HG02571 (cell line): Measurements from ENCODE around the gene SRRD.
"Not testable (repeated sequence)": the region's sequence is repeated elsewhere in the genome, so short reads cannot be mapped to it uniquely, and the experiment has no call there.

Experiments
- ATAC-seq: cut with Tn5 transposase; IDR thresholded peaks from one replicate; pipeline ENCODE4 v1.9.1; 2021; ENCODE audit warnings: mild to moderate bottlenecking, moderate library complexity; ENCODE audit not compliant: unreplicated experiment

SRRD gene

DNA sequence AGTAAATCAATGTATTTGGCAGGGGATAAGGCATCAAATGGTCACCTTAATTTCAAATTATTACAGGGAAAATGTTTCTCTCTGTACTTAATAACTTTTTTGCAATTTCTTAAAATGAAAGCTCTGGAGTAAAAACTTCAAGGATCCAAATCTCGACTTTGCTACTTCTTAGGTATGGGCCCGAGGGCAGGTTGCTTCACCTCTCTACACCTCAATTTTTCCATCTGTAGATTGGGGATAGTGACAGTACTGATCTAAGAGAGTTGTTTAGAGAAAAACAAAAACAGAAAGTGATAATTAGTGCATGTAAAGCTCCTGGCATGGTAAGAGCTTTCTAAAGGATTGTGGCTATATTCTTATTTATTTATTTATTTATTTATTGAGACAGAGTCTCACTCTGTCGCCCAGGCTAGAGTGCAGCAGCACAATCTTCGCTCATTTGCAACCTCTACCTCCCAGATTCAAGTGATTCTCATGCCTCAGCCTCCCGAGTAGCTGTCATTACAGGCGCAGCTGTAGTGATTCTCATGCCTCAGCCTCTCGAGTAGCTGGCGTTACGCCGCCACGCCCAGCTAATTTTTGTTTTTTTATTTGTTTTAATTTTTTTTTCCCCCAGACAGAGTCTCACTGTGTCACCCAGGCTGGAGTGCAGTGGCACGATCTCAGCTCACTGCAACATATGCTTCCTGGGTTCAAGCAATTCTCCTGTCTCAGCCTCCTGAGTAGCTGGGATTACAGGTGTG, 30.9 kb downstream of the SRRD start:
- ATAC-seq, result no peak

DNA sequence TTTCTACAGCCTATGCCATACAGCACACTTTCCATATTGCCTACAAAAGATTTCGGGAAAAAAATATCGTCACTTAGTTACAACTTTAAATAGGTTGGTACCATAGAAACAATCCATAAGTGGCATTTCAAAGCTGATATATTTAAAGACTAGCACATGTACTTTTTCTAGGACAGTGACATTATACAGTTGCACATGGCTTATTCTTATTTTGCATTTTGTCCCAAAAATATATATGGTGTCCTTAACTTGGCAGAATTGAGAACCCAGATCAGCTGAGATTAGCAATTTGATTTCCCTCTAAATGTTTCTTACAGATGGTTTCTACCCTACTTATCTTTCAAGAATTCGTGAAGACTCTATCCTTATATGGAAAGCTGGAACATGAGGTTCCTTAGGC, 32.3 kb downstream of the SRRD start:
- no peak for ATAC-seq

DNA sequence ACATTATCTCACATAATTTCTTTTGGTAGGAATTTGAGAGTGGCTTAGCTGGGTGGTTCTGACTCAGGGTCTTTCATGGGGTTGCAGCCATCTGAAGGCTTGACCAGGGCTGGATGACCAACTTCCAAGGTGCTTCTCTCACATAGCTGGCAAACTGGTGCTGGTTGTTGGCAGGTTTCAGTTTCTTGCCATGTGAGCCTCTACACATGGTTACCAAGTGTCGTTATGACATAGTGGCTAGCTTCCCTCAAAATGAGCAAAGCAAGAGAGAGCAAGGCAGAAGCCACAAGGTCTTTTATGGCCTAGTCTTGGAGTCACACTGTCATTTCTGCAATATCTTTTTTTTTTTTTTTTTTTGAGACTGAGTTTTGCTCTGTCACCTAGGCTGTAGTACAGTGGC, 32.8 kb downstream of the SRRD start:
- no peak for ATAC-seq

DNA sequence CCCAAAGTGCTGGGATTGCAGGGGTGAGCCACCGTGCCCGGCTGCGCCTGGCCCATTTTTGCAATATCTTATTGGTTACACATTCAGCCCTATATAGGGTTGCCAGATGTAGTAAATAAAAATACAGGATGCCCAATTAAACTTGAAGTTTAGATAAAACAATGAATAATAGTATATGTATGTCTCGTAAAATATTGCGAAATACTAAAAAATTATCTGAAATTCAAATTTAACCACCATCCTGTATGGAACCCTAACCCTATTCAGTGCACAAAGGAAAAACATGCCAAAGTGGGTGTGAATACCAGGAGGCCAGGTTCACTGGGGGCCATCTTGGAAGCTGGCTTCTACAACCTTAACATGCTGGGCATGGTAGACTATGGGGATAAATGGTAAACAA, 33.8 kb downstream of the SRRD start:
- no peak for ATAC-seq

DNA sequence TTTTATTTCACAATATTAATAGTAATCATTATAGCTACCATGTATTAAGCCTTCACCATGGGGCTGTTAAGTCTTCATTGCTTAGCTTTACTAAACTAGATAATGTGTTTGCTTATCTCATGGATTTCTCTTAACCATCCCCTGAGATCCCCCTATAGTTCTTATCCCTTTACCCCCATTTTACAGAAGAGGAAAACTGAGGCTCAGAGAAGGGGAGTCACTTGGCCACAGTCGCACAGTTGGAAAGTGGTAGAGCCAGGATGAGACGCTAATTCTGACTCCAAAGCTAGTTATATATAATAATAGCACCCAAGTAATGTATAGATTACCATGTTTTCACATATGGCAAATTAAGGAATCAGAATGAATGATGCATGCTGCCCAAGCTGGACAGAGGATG, 38.3 kb downstream of the SRRD start:
- no peak for ATAC-seq

DNA sequence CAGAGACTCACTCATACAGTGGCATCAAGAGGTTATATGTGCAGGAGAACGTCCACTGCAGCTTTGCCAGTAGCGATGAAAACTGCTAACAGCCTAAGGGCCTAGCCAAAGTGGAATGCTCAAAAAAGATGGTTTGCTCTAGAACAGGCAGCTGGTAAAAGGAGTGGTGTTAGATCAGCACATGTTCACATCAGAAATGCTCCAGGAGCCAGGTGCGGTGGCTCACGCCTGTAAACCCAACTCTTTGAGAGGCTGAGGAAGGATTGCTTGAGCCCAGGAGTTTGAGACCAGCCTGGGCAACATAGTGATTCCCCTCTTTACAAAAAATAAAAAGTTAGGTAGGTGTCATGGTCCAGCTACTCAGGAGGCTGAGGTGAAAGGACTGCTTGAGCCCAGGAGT, 38.9 kb downstream of the SRRD start:
- ATAC-seq, result no peak

DNA sequence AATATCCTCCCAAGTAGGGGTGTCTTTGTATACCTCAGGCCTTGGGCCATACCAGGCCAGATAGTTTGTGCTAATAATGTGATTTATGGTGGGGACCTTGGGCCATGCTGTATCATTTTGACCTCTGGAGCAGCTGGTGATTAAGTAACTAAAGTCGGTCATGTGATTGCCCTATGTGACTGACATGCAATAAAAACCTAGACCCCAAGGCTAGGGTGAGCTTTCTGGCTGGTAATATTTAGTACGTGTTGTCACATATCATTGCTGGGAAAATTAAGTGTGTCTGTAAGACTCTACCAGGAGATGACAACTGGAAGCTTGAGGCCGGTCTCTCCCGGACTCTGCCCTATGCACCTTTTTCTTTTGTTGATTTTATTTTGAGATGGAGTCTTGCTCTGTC, 41.2 kb downstream of the SRRD start:
- no peak for ATAC-seq

DNA sequence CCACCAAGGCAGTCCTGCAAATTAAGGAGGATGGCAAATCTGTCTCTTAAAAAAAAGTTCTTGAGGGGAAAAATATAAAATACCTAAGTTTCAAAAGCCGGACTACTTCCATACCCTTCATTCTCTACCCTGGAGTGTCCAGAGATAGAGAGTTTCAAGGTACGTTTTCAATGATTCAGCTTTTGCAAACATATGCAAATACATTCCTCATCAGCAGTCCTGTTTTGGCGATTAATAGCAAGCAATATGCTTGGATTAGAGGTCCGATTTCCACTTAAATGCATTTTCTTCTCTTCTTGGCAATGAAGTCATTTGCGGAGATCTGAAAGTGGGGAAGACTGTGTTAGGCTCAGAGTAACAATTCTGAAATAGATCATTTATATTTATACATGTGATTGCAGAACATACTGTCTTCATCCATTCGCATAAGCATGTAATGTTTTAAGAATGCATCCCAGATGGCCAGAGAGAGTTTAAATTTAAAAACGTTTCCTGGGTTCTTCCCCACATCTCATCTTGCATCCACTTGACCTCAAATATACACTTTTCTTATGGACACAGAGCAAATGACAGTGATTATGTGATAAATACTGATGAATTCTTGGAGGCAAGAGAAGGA, 42.4 kb downstream of the SRRD start:
- ATAC-seq, result no peak

DNA sequence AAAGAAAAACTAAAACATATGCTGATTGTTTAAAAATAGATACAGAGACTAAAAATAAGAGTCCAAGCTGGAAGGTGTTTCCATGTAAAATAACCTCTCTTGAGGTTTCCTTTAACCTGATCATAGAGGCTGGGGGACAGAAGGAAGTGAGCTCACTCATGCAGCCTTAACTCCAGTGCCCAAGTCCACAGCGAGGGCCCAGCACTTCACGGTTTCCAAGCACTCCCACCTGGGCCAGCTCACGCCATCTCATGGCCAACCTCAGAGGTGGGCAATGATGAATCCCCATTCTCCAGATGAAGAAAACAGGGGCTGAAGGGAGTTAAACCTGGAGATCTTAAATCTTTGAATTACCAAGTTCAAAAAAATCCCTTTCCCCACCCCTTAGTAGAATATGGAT, 43.5 kb downstream of the SRRD start:
- no peak for ATAC-seq

DNA sequence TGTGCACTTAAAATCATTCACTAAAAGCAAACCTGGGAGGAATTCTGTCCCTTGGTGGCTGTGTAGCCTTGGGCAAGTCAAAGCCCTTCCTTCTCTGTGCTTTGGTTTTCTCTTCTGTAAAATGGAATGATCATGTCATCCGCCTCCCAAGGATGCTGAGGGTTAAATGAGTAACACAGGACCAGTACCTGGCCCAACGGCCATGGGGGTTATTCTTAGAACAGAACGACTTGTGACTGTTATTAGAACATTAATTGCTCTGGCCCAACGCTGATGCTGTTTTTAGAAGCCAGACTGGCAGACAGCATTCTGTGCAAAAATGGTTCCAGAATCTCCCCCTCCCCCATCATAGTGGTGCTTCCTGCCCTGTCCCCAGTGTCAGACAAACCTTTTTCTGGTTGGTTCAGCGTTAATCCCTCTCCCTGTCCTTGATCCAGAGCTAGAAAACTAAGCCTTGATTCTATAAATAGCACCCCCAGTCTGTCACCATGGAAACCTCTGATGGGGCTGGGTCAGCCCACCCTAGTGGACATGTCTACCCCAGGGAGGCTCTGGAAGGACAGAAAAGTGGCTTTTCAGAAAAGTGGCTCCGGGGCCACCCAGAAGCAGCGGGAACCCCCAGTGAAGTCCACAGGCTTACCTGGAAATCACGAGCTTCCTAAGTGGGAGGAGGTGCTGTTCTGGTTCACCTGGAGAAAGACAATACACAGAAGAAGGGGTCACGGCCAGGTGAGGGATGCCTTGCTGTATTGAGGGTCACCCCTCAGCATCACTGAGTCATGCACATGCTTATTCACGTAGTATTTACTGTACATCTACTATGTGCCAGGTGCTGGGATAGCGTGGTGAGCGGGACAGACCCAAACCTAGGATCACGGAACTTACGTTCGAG, 44.1 kb downstream of the SRRD start:
- no peak for ATAC-seq

DNA sequence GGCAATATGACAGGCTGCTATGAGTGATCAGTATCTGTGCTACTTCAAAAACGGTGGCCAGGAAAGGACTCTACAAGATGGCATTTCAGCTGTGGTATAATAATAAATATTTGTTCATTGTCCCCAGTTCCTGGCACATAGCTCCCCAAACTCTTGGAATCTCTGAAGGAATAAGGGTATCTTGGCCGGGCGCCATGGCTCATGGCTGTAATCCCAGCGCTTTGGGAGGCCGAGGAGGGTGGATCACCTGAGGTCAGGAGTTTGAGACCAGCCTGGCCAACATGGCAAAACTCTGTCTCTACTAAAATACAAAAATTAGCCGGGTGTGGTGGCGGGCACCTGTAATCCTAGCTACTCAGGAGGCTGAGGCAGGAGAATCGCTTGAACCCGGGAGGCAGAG, 44.8 kb downstream of the SRRD start:
- ATAC-seq, result not testable (repeated sequence)

DNA sequence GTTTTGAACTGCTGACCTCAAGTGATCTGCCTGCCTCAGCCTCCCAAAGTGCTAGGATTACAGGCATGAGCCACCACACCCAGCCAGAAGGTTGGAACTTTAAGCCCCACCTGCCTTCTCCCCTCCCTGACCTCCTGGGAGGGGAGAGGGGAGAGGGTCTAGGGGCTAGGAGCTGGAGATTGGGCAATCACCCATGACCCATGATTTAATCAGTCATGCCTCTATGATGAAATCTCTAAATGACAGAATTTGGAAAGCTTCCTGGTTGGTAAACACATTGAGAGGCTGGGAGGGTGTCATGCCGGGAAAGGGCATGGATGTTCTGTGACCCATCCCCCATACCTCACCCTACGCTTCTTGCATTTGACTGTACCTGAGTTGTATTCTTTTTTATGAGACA, 45.7 kb downstream of the SRRD start:
- ATAC-seq, result no peak

DNA sequence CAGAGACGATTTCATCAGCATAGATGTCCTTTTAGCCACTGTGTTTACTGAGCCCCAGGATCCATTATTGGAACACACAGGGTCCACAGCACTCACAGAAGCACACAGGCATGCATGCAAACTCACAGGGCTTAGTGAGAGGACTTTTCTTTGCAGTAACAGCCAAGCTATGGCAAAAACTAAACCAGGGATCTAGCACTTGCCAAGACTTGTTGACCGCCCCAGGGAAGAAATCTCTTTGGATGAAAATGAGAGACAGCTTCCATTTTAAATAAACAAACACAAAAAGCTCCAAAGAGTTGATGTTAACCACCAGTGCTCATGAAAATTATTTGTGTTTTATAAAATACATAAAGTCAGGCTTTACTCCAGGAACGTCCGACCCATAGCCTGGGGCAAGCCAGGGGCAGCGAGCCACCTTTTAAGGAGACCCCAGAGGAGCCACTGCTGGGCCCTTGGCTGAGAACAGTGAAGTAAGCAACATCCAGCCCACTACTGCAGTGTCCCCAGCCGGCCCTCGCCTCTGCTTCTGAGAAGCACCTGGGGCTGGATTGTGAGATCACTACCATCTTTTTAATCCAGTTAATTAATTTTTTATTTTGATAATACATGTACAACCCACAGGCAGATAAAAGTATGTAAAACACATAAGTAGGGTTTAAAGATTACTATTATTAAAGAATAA, 50.6 kb downstream of the SRRD start:
- no peak for ATAC-seq

DNA sequence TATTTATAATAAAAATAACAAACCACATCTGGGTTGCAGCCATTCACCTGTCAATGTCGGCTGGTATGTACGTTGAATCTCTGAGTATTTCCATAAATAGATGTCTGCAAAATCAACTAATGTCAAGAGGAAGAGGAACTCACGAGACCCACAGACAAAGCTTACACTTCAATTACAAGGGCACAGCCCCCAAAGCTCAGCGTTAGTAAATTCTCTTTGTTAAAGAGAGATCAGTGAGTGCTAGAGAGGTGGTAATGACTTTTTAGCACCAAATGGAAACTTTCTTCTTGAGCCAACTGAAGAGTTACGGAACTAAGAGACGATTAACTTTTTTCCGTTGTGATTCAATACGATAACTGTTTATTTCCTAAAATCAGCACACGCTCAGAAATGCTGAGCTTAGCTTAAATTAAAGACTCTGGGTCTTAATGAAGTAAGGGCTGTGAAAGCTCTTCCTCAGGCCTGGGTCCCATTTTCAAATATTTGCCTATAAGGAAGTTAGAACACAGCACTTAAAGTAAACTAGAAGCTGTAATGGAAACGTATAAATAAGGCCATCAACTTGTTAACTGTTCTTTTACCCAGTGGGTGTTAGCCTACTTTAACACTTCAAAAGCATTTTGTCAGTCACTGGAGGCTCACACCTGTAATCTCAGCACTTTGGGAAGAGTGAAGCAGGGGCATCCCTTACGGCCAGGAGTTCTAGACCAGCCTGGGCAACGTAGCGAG, 51.4 kb downstream of the SRRD start:
- no peak for ATAC-seq

DNA sequence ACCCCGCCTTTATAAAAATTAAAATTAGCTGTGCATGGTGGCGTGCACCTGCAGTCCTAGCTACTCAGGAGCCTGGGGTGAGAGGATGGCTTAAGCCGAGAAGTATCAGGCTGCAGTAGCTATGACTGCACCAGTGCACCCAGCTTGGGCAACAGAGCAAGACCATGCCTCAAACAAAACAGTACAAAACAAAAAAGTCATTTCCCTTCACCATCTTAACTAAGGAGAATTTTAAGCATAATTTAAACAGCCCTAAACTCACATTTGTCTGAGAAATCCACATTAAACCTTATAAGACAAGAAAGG, 51.9 kb downstream of the SRRD start:
- no peak for ATAC-seq

DNA sequence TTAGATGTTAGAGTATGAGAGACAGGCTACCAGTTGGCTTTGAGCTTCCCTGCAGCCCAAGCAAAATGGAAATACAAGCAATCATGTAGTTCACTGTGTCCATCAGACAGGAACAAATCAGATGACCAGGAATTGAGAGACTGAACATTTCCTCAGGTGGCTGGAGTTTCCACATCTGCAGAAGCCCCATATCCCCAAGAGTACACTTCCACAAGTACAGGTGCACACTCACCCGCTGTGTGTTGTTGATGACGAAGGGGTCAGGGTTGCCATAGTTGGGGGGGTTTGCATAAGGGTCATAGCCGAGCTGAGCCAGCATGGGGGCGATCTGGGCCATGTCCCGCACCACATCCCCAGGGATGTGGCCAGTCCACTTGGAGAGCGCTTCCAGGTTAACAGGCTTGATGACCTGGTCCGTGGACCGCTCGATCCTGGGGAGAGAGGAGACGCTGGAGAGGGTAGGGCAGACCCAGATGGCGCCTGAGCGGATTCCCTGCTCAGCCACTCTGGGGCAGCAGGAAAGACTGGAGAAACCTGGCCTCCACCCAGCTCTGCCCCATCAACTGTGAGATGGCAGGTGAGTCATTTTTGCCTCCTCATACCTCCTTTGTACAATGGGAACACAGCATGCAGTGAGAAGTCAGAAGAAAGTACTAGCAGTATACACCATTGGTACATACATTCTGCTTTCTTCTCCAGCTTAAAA, 52.5 kb downstream of the SRRD start:
- no peak for ATAC-seq

DNA sequence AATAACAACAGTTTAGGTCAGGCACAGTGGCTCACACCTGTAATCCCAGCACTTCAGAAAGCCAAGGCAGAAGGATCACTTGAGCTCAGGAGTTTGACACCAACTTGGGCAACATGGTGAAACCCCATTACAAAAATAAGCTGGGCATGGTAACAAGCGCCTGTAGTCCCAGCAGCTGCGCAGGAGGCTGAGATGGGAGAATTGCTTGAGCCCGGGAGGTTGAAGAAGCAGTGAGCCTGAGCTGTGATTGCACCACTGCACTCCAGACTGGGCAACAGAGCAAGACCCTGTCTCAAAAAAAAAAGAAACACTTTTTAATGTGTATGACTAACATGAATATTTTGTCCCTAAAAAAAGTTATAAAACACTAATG, 53.1 kb downstream of the SRRD start:
- ATAC-seq, result no peak

DNA sequence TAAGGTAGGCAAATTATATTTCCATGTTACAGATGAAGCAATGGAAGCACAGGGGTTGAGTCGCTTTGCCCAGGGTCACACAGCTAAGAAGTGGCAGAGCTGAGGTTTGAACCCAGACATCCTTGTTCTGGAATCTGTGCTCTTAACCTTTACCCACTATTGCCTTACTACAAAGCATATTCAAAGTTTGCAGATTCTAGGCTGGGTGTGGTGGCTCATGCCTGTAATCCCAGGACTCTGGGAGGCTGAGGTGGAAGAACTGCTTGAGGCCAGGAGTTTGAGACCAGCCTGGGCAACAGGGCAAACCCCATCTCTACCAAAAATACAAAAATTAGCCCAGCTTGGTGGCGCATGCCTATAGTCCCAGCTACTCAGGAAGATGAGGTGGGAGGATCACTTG, 56.4 kb downstream of the SRRD start:
- ATAC-seq, result no peak

DNA sequence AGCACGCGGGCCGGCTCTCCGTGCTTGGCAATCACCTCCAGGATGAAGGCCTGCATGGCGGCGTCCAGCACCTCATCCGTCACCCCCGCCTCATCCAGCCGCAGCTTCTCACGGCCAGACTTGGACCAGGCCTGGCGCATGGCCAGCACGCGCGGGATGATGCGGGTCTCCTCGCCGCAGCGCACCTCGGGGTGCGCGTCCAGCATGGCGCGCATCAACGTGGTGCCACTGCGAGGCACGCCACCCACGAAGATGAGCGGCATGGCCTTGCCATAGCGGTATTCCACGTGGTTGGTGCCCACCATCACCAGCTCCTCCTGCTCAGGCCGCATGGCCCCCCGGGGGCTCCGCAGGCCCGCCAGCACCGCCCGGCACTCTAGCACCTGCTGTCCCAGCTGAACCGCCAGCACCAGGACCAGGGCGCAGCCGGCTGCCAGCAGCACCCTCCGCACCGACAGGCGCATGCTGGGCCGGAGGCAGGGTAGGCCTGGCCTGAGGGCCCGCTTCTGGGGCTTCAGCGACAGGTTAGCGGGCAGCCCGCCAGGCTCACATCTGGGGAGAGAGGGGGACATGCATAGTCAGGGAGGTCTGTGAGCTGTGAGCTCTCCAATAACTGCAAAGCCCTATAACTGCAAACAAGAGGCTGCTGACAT, 57.6 kb downstream of the SRRD start:
- no peak for ATAC-seq

DNA sequence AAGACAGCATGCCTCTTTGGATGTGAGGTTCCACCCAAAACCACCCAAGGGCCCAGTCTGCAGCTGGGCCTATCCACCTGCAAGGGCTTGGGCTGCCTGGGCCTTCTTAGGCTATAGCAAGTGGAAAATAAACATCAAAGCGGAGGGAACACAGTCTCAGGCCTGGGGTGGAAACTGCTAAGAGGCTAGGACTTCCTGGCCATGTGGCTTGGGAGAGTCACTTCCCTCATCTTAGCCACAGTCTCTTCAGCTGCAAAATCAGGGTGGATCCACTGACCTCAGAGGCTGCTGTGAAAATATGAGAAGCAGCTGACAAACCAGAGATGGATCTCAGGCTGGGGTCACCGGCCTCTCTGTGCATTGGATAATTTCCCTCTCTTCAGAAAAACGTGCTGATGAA, 59.2 kb downstream of the SRRD start:
- no peak for ATAC-seq
